T-cell (primary cell): ENCODE data around the gene ZFAND2A. TPM values are rescaled to one million over a fixed set of nuclear protein-coding genes. Genes with fewer than 3 reads are reported as not detected.

ENCODE experiments used
- ATAC-seq, 4 experiments: fragments of 200-7000 bp in 3 of 4; fragments of 150-1000 bp in 1 of 4; cut with Tn5 transposase; replicated peaks in 1 of 4; 1 replicate in 3 of 4; 2 replicates in 1 of 4; pipeline ENCODE4 v1.10.0; 2021; ENCODE audit warnings: moderate library complexity in 3 of 4, mild to moderate bottlenecking in 2 of 4, moderate number of reproducible peaks in 1 of 4
- CTCF ChIA-PET, 2 donors: fragments of 300-600 bp; sonication (Branson Sonifier 250); formaldehyde crosslinking; loops; one replicate each; lab custom pipeline; 2022; ENCODE audit warnings: antibody characterized with exemption in 2 of 2; lab: Charles Lee
- POLR2A ChIA-PET, 2 donors: fragments of 300-600 bp; sonication (Branson Sonifier 250); formaldehyde crosslinking; loops; one replicate each; lab custom pipeline; 2022; ENCODE audit warnings: antibody characterized with exemption in 2 of 2; lab: Charles Lee
- DNase-seq, 35 experiments: peaks; one replicate each; pipeline versions ENCODE4 v3.0.0 to v3.0.0-alpha.2; 2013 to 2023
- H3K27ac ChIP-seq: one replicate; pipeline ENCODE4 v1.5.1; 2013; ENCODE audit warnings: low read length
- H3K27me3 ChIP-seq, 2 experiments: replicated peaks in 1 of 2; 1 replicate in 1 of 2; 2 replicates in 1 of 2; pipeline versions ENCODE4 v1.6.1 to v1.7.0; 2013; ENCODE audit warnings: low read length in 1 of 2, mixed read lengths in 1 of 2; ENCODE audit not compliant: control insufficient read depth in 2 of 2, insufficient read depth in 2 of 2; ENCODE audit errors: extremely low read depth in 1 of 2
- H3K36me3 ChIP-seq, 2 donors: 1 replicate in 1 of 2; 2 replicates in 1 of 2; pipeline versions ENCODE4 v1.6.1 to v1.7.0; 2013; ENCODE audit warnings: low read length in 1 of 2; ENCODE audit not compliant: control insufficient read depth in 2 of 2, insufficient read depth in 1 of 2; ENCODE audit errors: extremely low read depth in 1 of 2
- H3K4me1 ChIP-seq, 2 experiments: 1 replicate in 1 of 2; 2 replicates in 1 of 2; pipeline versions ENCODE4 v1.6.1 to v1.7.0; 2013; ENCODE audit warnings: low read length in 2 of 2, mixed read lengths in 1 of 2; ENCODE audit not compliant: insufficient read depth in 2 of 2, control insufficient read depth in 1 of 2; ENCODE audit errors: extremely low read depth in 1 of 2
- H3K4me3 ChIP-seq, 2 donors: 1 replicate in 1 of 2; 2 replicates in 1 of 2; pipeline versions ENCODE4 v1.5.1 to v1.7.0; 2013; ENCODE audit warnings: mild to moderate bottlenecking in 2 of 2, low read length in 1 of 2, moderate library complexity in 1 of 2; ENCODE audit not compliant: control insufficient read depth in 1 of 2; ENCODE audit errors: extremely low read depth in 1 of 2
- H3K9me3 ChIP-seq: 2 replicates; pipeline ENCODE4 v1.7.0; 2013
- H3K27ac Mint-ChIP-seq, 2 donors: one replicate each; pipeline ENCODE4 v1.8.0; 2020 to 2021; ENCODE audit warnings: mild to moderate bottlenecking in 2 of 2, mixed read lengths in 2 of 2
- H3K27me3 Mint-ChIP-seq, 2 donors: one replicate each; pipeline ENCODE4 v1.8.0; 2021 to 2022; ENCODE audit warnings: mixed read lengths in 2 of 2
- H3K36me3 Mint-ChIP-seq: one replicate; pipeline ENCODE4 v1.8.0; 2021; ENCODE audit warnings: mixed read lengths
- H3K4me1 Mint-ChIP-seq, 3 donors: one replicate each; pipeline ENCODE4 v1.8.0; 2020 to 2022; ENCODE audit warnings: mixed read lengths in 3 of 3, mild to moderate bottlenecking in 1 of 3
- H3K4me3 Mint-ChIP-seq, 3 donors: one replicate each; pipeline ENCODE4 v1.8.0; 2020 to 2022; ENCODE audit warnings: mild to moderate bottlenecking in 3 of 3, mixed read lengths in 3 of 3, moderate library complexity in 3 of 3
- H3K9me3 Mint-ChIP-seq, 3 donors: one replicate each; pipeline ENCODE4 v1.8.0; 2020 to 2022; ENCODE audit warnings: mixed read lengths in 3 of 3
- WGBS: methylation state at CpG from one replicate; pipeline ENCODE4 v1.1.5; 2013; ENCODE audit warnings: missing lambda C conversion rate; ENCODE audit not compliant: insufficient coverage; 5-methylcytosine and 5-hydroxymethylcytosine counted together
- total RNA-seq, 35 experiments: library from RNA in 6 of 35; stranded (reverse) in 6 of 35; fragments of 120-200 nt in 1 of 35; gene quantifications; one replicate each; pipeline versions ENCODE4 v1.2.1 to v1.2.4 and lab custom pipeline; 2013 to 2026

ZFAND2A gene
- total RNA-seq, 5 donors from 2014 or later (not counting 1 experiment from before 2014, with no cell fraction given): 26.6 to 77.3 (median 30.1) TPM

- peaks cover 16 to 69% of the 10 kb centered on the region in 2 donors for H3K36me3 ChIP-seq
- no peak for DNase-seq
- H3K27me3 ChIP-seq: no peaks in the 10 kb centered on the region
- Mint-ChIP-seq H3K27ac (no peak overlapping the region), H3K4me1 (peaks cover 15 to 20% (median 17%) of the 10 kb centered on the region in 3 donors), H3K9me3 (no peaks in the 10 kb centered on the region), H3K4me3 (no peak overlapping the region), H3K36me3 (peaks cover 38% of the 10 kb centered on the region), H3K27me3 (no peaks in the 10 kb centered on the region)
- no peaks in the 10 kb centered on the region for H3K9me3 ChIP-seq
- POLR2A ChIA-PET: no interaction called here
- WGBS: 94% methylated on average over 10 of the region's 11 CpGs
- CTCF ChIA-PET: interaction anchor here (0.5 to 0.7 kb wide), 2 partner anchors 13 to 198 kb away, joined by 3 to 4 read pairs; no protein-coding TSS in a partner anchor
- no peak for ATAC-seq
- no peak overlapping the region for H3K4me3 ChIP-seq
- H3K27ac ChIP-seq: no peak overlapping the region
- peaks cover 8 to 18% of the 10 kb centered on the region in 2 experiments for H3K4me1 ChIP-seq
Measured at GRCh38 chr7:1154172-1154739, 5.7 kb downstream of the ZFAND2A start.

DNA sequence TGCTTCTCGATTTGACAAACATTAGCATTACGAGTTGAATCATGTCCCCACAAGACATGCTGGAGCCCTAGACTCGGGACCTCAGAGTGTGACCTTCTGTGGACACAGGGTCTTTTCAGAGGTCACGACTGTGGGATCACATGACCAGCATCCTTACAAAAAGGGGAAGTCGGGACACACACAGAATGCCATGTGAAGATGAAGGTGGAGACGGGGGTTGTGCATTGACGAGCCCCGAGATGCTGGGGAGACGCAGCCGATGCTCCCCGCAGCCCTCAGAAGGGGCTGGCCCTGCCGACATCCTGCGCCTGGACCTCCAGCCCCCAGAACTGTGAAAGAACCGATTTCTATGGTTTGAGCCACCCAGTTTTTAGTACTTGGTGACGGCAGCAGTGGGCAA, 7.5 kb downstream of the ZFAND2A start:
- Mint-ChIP-seq H3K27me3 (no peaks in the 10 kb centered on the region), H3K4me1 (peaks cover 0 to 3% (median under 1%) of the 10 kb centered on the region in 3 donors), H3K9me3 (no peaks in the 10 kb centered on the region), H3K27ac (no peak overlapping the region), H3K4me3 (no peak overlapping the region), H3K36me3 (peaks cover 38% of the 10 kb centered on the region)
- peak in 1 of 4 experiments; percentile 17 for ATAC-seq
- Histone ChIP-seq H3K27ac (no peak overlapping the region), H3K4me1 (peaks cover 0 to 2% of the 10 kb centered on the region in 2 experiments), H3K36me3 (peaks cover 16 to 64% of the 10 kb centered on the region in 2 donors), H3K9me3 (no peaks in the 10 kb centered on the region), H3K4me3 (no peak overlapping the region), H3K27me3 (no peaks in the 10 kb centered on the region)
- CTCF ChIA-PET: no interaction called here
- no peak for DNase-seq
- WGBS: 98% methylated on average over 15 of the region's 15 CpGs
- POLR2A ChIA-PET: no interaction called here

- peaks cover 32% of the 10 kb centered on the region for H3K36me3 Mint-ChIP-seq
- CTCF ChIA-PET: no interaction called here
- no peak for DNase-seq
- H3K9me3 Mint-ChIP-seq: no peaks in the 10 kb centered on the region
- no peak overlapping the region for H3K4me3 ChIP-seq
- no peak overlapping the region for H3K4me3 Mint-ChIP-seq
- no peaks in the 10 kb centered on the region for H3K4me1 Mint-ChIP-seq
- no peak overlapping the region for H3K27ac ChIP-seq
- POLR2A ChIA-PET: no interaction called here
- WGBS: 98% methylated on average over 14 of the region's 20 CpGs
- no peaks in the 10 kb centered on the region for H3K27me3 ChIP-seq
- H3K36me3 ChIP-seq: peaks cover 16 to 57% of the 10 kb centered on the region in 2 donors
- H3K27me3 Mint-ChIP-seq: no peaks in the 10 kb centered on the region
- no peak overlapping the region for H3K27ac Mint-ChIP-seq
- H3K4me1 ChIP-seq: peaks cover 0 to 2% of the 10 kb centered on the region in 2 experiments
- H3K9me3 ChIP-seq: no peaks in the 10 kb centered on the region
- peak in 1 of 4 experiments; percentile 44 for ATAC-seq
Measured at GRCh38 chr7:1151653-1152425, 8.2 kb downstream of the ZFAND2A start.

DNA sequence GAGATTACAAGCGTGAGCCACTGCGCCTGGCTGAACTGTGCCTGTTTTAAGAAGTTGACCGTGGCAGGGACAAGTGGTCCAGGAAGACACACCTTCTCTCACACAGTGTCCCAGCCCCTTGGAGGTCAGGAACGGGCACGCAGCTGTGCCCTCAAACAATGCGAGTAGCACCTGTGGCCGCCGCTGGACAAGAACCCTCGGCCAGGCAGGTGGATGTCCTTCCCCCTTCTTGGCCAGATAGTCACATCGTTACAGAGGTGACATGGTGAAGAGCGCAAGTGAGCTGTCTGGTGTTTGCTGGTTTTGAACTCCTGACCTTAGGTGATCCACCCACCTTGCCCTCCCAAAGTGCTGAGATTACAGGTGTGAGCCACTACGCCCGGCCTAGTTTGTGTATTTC, 8.8 kb downstream of the ZFAND2A start:
- H3K27me3 Mint-ChIP-seq: no peaks in the 10 kb centered on the region
- no peaks in the 10 kb centered on the region for H3K27me3 ChIP-seq
- H3K27ac ChIP-seq: no peak overlapping the region
- ChIA-PET CTCF (no interaction called here), POLR2A (no interaction called here)
- H3K4me3 ChIP-seq: no peak overlapping the region
- no peak for DNase-seq
- no peak overlapping the region for H3K27ac Mint-ChIP-seq
- no peaks in the 10 kb centered on the region for H3K4me1 Mint-ChIP-seq
- no peaks in the 10 kb centered on the region for H3K9me3 Mint-ChIP-seq
- H3K36me3 Mint-ChIP-seq: peaks cover 30% of the 10 kb centered on the region
- no peak overlapping the region for H3K4me3 Mint-ChIP-seq
- peaks cover 16 to 53% of the 10 kb centered on the region in 2 donors for H3K36me3 ChIP-seq
- H3K9me3 ChIP-seq: no peaks in the 10 kb centered on the region
- WGBS: 100% methylated on average over 9 of the region's 13 CpGs
- no peaks in the 10 kb centered on the region for H3K4me1 ChIP-seq
- ATAC-seq: no peak

GRCh38 chr7:1150400-1151002, 9.5 kb downstream of the ZFAND2A start:
- 60% methylated on average over 5 of the region's 9 CpGs for WGBS
- Mint-ChIP-seq H3K27me3 (no peaks in the 10 kb centered on the region), H3K27ac (no peak overlapping the region), H3K36me3 (peaks cover 29% of the 10 kb centered on the region), H3K9me3 (no peaks in the 10 kb centered on the region), H3K4me3 (no peak overlapping the region), H3K4me1 (no peaks in the 10 kb centered on the region)
- Histone ChIP-seq H3K27ac (no peak overlapping the region), H3K4me1 (no peaks in the 10 kb centered on the region), H3K9me3 (no peaks in the 10 kb centered on the region), H3K36me3 (peaks cover 16 to 48% of the 10 kb centered on the region in 2 donors), H3K27me3 (no peaks in the 10 kb centered on the region), H3K4me3 (no peak overlapping the region)
- DNase-seq (no peak), ATAC-seq (no peak)
- ChIA-PET CTCF (no interaction called here), POLR2A (no interaction called here)

DNA sequence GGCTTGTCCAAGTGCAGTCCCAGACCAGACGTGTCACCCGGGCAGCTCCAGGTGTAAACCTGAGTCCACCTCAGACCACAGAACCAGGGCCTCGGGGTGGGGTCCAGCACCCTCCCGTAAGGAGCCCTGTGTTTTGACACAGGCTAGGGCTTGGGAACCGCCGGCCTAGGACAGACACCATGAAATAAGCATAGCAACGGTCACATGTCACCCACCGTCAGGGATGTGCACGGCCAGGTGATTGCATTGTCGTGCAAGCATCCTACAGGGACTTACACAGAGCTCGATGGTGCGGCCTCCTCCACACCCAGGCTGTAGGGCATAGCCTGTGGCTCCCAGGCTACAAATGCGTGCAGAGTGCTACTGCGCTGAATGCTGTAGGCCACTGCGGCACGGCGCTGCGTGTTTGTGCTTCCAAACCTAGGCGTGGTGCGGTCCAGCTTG, 10.6 kb downstream of the ZFAND2A start:
- 99% methylated on average over 19 of the region's 20 CpGs for WGBS
- ChIA-PET POLR2A (interaction anchor here in 1 of 2 donors (0.5 kb wide), 1 partner anchor 1392 kb away, joined by 3 read pairs; no protein-coding TSS in a partner anchor), CTCF (interaction anchor here in 1 of 2 donors (0.7 kb wide), 1 partner anchor 36 kb away, joined by 3 read pairs; no protein-coding TSS in a partner anchor)
- peaks cover 16 to 37% of the 10 kb centered on the region in 2 donors for H3K36me3 ChIP-seq
- no peak overlapping the region for H3K27ac ChIP-seq
- no peaks in the 10 kb centered on the region for H3K27me3 Mint-ChIP-seq
- H3K27me3 ChIP-seq: peaks cover 0 to 6% of the 10 kb centered on the region in 2 experiments
- no peak overlapping the region for H3K4me3 Mint-ChIP-seq
- no peaks in the 10 kb centered on the region for H3K9me3 ChIP-seq
- no peak overlapping the region for H3K27ac Mint-ChIP-seq
- no peaks in the 10 kb centered on the region for H3K4me1 Mint-ChIP-seq
- ATAC-seq: no peak
- no peaks in the 10 kb centered on the region for H3K9me3 Mint-ChIP-seq
- H3K4me3 ChIP-seq: no peak overlapping the region
- H3K4me1 ChIP-seq: no peaks in the 10 kb centered on the region
- DNase-seq: no peak
- peaks cover 21% of the 10 kb centered on the region for H3K36me3 Mint-ChIP-seq
